Epithelial cell of proximal tubule (primary cell): ENCODE results near the gene PVR. TPM values are rescaled to one million over a fixed set of nuclear protein-coding genes. Genes with fewer than 3 reads are reported as not detected.
"Not testable (repeated sequence)": the region's sequence is repeated elsewhere in the genome, so short reads cannot be mapped to it uniquely, and the experiment has no call there.

Experiments used
- DNase-seq: peaks from one replicate; pipeline ENCODE4 v3.0.0-alpha.2; 2011; ENCODE audit warnings: low read depth
- H3K4me3 ChIP-seq: 2 replicates; pipeline ENCODE4 v1.5.1; 2011; ENCODE audit warnings: low read depth, mild to moderate bottlenecking, low read length
- CTCF ChIP-seq: conservative IDR thresholded peaks from 2 replicates; pipeline ENCODE4 v1.5.1; 2012; ENCODE audit warnings: low read depth, mild to moderate bottlenecking, low read length
- total RNA-seq: library from RNA; depleted of rRNA; stranded (reverse); fragments of >200 nt; gene quantifications from 2 replicates; pipeline ENCODE4 v1.2.3, GENCODE V29; 2015

The PVR gene
- total RNA-seq, 1 donor from 2014 or later: 116 TPM

- DNase-seq: no peak
- H3K4me3 ChIP-seq: no peak overlapping the region
- no peak for TF ChIP-seq CTCF
Measured at GRCh38 chr19:44680536-44680935, 36.8 kb downstream of the PVR start.

GRCh38 chr19:44681992-44682790 is 38.5 kb downstream of the PVR start:
- TF ChIP-seq CTCF: no peak
- no peak for DNase-seq
- H3K4me3 ChIP-seq: no peak overlapping the region

GRCh38 chr19:44682807-44683206 is 39.1 kb downstream of the PVR start:
- no peak for TF ChIP-seq CTCF
- no peak for DNase-seq
- H3K4me3 ChIP-seq: no peak overlapping the region

GRCh38 chr19:44683434-44684210 is 39.9 kb downstream of the PVR start:
- TF ChIP-seq CTCF: no peak
- no peak for DNase-seq
- no peak overlapping the region for H3K4me3 ChIP-seq

- H3K4me3 ChIP-seq, DNase-seq: not testable (repeated sequence)
Measured at GRCh38 chr19:44684396-44684795, 40.7 kb downstream of the PVR start.

- DNase-seq: no peak
- no peak for TF ChIP-seq CTCF
- H3K4me3 ChIP-seq: no peak overlapping the region
Measured at GRCh38 chr19:44684892-44685863, 41.5 kb downstream of the PVR start.

- no peak for DNase-seq
- no peak for TF ChIP-seq CTCF
- H3K4me3 ChIP-seq: no peak overlapping the region
Measured at GRCh38 chr19:44685877-44686276, 42.2 kb downstream of the PVR start.
